ENCODE measurements around the gene AGTPBP1.
"Not testable (repeated sequence)": the region's sequence is repeated elsewhere in the genome, so short reads cannot be mapped to it uniquely, and the experiment has no call there.

- TF ChIP-seq, protein P1, sequence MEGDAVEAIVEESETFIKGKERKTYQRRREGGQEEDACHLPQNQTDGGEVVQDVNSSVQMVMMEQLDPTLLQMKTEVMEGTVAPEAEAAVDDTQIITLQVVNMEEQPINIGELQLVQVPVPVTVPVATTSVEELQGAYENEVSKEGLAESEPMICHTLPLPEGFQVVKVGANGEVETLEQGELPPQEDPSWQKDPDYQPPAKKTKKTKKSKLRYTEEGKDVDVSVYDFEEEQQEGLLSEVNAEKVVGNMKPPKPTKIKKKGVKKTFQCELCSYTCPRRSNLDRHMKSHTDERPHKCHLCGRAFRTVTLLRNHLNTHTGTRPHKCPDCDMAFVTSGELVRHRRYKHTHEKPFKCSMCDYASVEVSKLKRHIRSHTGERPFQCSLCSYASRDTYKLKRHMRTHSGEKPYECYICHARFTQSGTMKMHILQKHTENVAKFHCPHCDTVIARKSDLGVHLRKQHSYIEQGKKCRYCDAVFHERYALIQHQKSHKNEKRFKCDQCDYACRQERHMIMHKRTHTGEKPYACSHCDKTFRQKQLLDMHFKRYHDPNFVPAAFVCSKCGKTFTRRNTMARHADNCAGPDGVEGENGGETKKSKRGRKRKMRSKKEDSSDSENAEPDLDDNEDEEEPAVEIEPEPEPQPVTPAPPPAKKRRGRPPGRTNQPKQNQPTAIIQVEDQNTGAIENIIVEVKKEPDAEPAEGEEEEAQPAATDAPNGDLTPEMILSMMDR (conservative IDR thresholded peaks at IDR 0.05), result not testable (repeated sequence)
- not testable (repeated sequence) for TF ChIP-seq ZFX (IDR thresholded peaks at IDR 0.05)
These were observed 23.9 kb downstream of the AGTPBP1 start for GRCh38 chr9:85717818-85718217.

Data from C4-2B (cell line).